IPS-NIHi7 (cell line): Measurements from ENCODE around the gene RAX.

ENCODE experiments used
- DNase-seq: peaks from one replicate; pipeline ENCODE4 v3.0.0; 2012; ENCODE audit warnings: mixed read lengths; ENCODE audit errors: extremely low spot score

RAX gene

DNA sequence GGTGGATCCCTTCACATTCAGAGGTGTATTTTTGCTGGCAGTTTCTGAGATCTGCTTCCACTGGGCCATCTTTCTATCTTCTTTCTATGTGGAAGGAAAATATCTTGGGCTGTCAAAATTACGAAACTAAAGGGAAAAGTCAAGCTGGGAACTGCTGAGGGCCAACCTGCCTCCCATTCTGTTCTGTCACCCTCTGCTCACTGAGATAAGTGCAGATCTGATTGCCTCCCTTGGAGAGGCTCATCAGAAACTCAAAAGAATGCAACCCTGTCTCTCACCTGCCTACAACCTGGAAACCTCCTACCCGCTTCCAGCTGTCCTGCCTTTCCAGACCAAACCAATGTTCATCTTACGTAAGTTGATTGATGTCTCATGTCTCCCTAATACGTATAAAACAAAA, 26.5 kb downstream of the RAX start:
- no peak for DNase-seq

DNA sequence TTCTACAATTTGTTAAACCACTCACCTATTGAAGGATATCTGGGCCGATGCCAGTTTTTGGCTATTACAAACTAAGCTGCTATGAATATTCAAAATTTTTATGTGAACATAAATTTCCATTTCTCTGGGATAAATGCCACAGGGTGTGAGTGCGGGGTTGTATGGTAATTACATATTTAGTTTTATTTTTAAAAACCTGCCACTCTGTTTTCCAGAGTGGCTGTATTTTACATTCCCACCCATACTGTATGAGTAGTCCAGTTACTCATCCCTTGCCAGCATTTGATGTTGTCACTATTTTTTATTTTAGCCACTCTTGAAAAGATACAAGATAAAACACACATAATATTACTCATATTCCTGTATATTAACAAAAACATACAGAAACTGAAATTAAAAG, 30.3 kb downstream of the RAX start:
- DNase-seq = no peak

DNA sequence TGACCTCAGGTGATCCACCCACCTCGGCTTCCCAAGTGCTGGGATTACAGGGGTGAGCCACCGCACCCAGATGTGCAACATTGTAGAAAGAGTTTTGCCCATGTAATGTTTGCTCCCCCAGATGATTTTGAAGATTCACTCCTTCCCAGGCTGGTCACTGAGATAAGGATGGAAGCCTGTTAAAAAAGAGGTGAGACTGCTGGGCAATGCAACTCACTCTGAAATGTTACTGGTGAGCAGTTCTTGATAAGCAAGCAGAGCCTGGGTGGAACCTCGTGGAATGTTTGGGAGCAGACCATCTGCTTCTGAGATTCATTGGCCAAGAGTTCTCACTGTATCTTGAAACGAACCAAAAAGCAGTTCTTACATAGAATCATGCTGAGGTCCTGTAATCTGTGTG, 33.6 kb downstream of the RAX start:
- no peak for DNase-seq

DNA sequence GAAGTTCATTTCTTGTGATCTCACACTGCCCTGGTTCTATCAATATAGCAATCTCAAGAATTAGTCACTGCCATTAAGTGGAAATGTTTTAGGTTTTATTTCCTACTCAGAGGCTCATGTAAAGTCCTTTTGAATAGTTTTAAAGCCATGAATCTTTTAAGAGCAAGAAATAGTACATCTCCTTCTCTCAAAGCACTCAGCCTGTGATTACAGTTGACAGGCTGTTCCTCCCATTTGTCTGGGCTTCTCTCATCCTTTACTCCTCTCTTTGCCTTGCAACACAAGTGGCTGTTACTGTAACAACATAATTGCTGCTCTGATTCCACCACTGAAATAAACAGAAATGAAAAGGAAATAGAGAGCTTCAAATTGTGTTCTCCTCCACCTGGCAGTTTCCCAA, 34.9 kb downstream of the RAX start:
- no peak for DNase-seq

DNA sequence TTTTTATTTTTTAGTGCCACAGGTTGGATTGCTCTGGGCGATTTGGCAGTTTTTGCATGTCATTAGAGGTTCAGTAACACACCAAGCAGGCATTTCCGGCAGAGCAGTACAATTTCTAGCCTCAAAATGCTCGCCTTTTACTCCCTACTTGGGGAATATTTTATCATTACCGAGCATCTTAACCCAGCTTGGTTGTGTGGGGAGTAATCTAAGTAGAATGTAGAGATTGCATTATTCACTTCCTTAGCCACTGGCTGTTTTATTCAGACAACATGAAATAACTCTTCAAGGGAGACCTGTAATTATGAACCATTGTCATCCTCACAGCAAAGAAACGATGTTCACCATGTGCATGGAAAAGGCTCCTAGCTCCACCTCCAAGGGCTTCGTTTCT, 40.2 kb downstream of the RAX start:
- no peak for DNase-seq

DNA sequence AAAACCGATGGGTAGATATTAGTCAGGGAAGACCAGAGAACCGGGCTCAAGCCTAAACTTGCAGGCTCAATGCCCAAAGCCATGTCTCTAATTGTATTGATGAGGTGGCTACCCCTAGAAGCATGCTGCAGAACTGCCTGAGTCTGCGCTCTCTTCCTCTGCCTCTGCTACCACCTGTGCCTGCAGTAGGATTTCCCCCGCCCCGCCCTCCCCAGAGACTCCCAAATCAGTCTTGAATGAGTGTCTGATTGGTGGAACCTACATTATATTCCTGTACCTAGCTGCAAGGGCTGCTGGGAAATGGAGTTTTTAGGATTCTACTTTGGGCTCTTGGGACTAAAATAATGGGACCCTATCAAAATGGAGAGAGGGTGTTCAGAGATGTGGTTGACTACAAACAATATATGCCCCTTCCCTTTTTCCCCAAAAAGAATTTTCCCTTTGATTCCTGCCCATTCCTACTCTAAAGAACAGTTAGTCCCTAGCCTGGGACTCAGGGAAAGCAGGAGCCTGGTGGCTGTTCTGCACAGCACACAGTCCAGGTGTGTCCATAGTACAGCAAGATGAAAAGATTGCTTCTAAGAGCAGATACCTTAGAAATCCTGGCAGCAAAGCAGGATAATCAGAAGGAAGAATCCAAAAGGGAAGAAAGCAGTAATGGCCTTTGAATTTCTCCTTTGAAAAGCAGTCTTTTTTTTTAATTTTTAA, 40.8 kb downstream of the RAX start:
- DNase-seq = peak; percentile 54

DNA sequence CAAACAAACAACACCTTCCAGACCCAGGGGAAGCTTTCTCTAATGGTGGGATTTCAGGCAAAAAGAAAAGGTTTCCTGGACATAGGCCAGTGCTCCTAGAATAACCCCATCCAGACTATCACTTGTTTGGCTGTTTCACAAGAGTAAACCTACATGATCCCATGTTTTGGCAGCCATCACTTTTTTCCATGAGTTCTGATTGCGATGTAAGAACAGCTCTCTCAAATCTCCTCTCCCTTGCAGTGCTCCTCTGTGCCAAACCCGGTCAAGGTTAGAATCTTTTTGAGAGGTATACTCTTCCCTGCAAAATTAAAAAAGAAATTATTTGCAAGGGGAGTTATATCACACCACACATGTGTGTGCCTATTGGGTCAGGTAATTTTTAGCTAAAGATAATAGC, 41.4 kb downstream of the RAX start:
- no peak for DNase-seq

DNA sequence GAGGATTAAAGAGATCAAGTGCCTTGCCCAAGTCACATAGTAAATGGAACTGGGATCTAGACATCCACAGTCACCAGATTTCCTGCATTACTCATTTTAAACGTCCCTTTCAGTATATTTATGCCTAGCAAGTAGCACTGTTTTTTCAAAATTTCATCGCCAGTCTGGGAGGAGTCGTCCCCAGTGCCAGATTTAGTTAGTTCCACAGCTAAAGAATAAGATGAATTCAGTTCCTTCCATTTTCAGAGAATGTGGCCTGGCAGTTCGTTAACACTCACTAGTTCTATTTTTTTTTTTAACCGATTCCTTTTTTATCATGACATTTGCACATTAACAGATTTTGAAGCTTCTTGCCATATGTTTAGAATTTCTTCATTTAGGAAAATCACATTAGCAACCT, 42.1 kb downstream of the RAX start:
- no peak for DNase-seq

DNA sequence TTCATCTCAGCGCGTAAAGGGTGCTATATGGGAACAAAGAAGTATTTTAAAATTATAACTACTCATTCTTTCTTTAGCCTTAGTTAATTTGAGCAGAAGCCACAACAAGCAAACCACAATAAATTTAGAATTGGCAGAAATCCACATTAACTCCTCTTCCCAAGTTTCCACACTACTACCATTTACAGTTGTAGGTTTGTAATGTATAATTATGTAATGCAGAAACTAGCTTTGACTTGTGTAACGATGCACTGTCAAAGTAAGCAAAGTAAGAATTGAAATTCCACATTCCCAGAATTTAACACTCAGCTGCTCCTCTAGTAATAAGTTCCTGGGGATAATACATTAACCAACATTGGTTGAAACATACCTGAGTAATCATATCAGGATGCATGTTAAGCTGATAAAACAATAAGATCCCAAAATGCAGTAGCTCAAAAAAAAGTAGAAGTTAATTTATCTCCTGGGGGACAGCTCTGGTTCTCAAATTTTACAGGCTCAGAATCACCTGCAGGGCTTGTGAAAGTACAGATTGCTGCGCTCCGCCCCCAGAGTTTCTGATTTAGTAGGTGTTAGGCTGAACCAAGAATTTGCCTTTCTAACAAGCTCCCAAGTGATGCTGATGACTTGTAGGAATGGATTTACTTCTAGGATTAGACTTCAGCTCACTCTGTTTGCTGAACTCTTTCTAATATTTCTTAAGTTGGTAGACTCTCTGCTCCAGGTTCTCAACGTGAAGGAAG, 43.4 kb downstream of the RAX start:
- no peak for DNase-seq

DNA sequence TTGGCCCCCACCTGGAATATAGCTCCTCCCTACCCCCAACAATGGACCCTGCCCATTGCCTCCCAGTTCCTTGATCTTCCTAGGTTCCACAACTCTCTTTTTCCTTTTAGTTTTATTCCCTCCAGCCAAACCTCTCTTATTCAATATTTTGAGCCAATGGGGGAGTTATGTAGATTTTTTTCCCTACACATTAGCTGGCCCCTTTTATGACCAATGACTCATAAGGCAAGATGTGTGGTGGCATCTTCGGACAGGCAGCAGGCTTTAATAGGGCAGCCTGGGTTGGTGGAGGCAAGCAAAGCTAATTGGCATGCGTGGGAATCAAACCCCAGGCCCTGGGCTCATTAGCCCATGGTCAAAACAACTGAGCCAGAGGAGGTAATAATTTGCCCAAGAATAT, 44.1 kb downstream of the RAX start:
- DNase-seq = no peak

DNA sequence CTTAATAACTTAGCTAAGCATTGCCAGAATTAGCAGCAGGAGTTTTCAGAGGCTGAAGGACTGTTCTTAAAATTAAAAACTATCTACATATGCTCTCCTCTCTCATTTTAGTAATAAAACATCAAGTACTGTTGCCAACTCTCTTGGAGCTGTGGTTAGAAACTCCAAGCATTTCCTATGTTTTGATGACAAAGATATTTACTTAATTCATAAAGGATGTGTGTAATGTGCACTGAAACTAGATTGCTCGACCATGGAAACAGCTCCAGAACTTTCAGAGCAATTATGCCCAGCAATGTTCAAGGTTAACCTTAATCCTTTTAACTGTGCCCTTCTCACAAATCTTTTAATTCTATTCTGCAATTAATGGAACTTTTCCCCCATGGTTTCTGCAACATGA, 44.9 kb downstream of the RAX start:
- DNase-seq = no peak

DNA sequence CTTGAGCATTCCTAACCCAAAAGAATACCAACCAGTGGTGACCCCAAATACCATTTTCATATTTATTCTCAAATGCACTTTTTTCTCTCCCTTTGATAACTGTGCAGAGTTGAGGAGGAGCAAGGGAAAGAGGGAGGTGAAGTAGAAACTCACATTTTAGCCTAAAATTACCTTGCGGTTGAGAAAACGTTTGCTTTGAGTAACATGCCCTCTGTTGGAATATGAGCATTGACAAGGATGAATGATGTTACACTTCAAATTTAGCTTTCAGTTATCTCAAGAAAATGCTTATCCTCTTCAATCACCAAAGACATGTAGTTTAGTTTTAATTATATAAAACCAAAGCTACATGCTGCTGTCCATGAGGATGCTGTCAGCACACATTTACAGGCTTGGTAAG, 50.9 kb downstream of the RAX start:
- no peak for DNase-seq

DNA sequence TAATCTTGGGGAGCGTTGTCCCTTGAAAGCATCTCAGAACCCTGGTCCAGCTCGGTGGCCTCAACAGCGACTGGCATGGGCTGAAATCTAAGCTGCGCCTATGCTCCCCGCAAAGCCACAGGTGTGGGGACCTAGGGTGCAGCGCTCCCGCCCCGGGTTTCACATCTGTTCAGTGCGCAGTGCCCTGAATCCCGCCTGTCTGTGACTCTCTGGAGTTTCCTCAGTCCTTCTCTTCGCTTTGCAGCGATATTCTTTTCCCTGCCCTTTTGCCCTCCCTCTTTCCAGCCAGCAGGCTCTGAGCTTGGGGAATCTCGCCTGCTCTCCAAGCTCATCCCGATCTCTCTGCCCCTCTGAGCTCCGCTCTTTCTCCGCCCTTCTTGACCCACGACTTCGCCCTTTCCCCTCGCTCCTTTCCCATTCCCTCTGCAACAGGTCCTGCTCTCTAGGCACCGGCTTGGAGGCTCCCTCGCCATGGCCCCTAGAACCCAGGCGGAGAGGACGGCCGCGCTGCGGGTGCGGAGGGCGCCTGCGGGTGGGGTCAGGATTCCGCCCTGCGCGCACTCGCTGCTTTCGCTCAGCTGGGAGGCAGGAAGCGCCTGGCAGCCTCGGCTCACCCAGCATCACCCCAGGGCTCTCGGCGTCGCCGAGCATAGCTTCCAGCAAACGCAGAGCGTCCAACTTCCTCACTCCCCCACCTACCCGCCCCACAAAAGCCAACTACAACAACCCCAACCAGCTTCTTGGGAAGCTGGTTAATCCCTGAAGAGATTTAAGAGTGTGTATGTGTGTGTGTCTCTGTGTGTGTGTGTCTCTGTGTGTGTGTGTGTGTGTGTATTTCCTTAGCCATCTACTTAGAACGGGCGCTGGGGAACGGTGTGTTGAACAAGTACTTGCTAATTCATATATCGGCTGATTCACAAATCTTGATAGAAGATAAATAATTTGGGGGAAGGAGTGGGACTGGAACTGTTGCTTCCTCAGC, 52.2 kb downstream of the RAX start:
- peak; percentile 53 for DNase-seq

DNA sequence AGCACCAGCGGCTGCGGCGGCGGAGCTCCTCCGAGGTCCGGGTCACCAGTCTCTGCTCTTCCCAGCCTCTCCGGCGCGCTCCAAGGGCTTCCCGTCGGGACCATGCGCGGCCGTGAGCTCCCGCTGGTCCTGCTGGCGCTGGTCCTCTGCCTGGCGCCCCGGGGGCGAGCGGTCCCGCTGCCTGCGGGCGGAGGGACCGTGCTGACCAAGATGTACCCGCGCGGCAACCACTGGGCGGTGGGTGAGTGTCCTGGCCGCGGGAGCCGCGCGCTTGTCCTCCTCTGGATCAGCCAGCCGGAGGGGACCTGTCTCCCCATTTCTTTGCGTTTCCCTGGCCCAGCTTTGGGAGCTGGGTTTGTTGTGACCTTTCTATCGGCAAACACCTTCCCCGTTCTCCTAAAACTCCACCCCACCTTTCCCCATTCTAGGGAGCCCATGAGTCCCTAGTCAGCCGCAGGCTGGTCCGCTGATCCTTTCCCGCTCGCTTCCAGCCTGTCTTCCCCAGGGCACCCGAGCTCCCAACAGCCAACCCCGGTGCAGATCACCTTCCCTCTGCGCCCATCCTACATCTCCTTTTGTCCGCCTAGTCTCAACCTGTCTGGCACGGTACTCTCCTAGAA, 53.0 kb downstream of the RAX start:
- peak; percentile 55 for DNase-seq

DNA sequence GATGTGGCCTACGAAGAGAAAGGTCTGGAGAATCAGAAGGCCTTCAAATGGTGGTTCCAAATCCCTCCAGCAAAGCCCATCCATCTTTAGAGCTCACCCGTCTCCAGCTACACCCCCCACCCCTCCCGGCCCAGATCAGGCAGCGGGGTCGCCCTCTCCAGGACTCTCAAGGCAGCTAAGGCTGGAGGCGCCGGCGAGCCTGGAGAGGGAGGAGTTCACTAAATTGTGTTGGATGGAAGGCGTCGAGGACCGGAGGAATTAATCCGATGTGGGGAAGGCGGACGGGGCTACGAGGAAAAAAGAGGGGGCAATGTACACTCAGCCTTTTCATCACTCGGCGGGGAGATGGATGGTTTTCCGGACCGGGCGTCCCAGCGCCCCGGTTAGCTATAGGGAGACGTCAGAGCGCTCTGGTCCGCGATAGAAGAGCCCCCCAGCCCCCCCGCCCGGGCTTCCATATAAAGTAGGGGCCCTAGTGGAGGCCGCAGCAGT, 53.5 kb downstream of the RAX start, which contains the start of gene GRP:
Gene GRP, plus strand, starts transcription at position 487 of the 492 bp plus-strand sequence. CDS start 108 bp downstream, outside the sequence.
- DNase-seq = peak; percentile 43

DNA sequence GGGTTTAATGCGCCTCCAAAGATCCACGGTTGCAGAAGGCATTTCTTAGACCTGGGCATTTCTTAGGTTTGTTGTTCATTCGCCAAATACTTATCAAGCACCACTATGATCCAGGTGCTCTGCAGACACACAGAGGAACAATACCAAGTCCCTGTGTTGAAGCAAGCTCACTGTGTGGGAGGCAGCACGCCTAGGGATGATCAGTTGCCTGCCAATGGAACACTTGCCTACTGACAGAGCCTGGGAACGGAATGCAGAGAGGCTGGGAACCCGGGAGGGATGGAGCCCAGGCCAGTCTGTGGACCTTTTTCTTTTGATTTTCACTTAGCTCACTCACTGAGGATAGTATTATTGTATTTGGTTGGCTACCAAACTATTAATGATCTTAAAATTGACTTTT, 55.2 kb downstream of the RAX start:
- no peak for DNase-seq
